ENCODE data around the gene NKIRAS2.
"Not testable (repeated sequence)": the region's sequence is repeated elsewhere in the genome, so short reads cannot be mapped to it uniquely, and the experiment has no call there.

NKIRAS2 gene

DNA sequence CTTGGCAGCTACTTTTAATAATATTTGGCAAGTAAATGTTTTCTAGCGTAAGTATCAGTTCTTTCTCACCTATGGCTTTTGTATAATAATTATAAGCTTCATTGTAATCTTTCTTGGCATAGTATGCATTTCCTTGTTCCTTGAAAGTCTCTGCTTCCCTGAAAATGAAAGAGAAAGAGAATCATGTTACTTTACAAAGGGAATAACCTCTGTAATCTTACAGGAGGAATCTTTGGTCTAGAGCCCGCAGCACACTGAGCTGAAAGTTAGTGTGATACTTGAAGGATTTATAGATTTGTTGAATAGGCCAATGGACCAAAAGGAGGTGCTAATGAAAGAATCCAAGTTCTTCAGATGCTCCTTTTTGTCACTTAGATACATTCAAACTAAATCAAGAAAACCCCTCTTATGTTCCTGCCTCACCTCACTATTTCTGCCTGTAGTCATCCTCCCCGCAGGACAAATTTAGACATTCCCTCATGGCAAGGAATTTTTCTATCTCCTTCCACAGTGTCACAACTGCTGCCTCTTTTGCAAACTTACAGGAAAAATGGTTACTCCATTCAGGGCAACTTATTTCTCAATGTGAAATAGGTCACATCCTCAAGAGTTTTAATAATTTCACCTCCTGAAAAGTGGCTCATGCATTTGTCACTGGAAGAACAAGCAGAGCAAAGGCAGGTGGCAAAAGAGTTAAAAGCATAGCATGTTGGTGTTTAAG is 19.3 kb upstream of the NKIRAS2 start:
- DNase-seq, result no peak

DNA sequence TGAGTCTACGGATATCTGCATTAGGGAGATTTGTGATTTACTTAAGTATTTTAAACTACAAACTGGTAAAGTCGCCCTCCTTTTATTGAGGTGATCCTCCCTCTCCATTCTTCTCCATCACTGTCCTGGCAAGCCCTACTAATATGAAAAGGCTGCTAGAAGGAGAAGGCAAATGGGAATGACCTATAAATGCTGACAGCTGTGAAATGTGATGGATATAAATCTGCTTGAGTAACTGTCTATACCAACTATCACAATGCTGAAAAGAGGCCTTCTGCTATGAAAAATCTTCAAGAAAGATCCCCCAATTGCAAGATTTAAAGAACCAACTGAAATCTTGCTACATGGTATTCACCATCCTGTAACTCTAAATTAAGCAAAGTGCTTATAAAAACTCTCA is 18.2 kb upstream of the NKIRAS2 start:
- no peak for DNase-seq

DNA sequence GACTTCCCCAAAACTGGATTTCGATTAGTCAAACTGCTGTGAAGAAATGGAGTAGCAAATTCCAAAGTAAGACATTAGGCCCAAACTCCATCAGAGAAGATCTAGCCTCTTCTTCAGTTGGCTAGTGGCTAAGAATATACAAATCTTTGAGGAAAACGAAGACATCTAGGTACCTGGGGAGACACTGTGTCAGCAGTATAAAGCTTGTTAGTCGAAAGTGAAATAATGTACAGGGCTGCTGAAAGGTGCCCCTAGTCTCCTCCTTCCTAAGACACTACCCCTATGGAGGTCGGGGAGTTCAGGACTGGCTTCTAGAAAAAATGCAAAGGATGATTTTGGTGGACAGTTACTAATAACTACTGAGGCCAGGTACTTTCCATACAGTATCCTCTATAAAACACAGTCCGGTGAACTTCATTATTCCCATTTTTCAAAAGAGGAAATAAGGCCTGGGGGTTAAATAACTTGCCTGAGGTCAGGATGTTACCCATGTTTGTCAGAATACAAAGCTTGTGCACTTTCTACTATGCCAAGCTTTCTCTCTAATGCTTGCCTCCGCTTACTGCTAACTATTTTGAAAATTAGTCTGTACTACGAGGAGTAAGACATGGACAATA is 17.6 kb upstream of the NKIRAS2 start:
- no peak for DNase-seq

DNA sequence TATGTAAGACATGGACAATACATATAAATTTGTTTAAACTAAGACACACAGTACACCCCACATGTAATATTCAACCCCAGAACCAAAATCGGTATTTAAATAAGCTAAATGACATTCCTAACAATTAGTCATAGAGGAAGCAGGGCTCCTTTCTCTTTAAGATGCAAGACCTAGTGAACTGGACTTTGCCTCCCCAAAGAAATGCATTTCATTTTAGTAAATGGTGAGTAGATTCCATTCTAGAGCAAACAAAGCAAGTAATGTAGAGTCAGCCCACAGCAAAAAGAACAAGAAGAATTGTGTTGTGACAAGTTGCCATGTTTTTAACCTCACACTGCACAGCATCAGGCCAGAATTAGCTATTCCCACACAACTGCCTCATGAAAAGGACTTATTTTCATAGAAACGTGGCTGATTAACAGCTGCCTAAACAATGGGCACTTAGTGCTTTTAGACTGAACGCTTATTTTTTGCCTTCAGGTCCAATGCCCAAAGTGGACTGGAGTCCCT is 17.0 kb upstream of the NKIRAS2 start:
- DNase-seq, result no peak

DNA sequence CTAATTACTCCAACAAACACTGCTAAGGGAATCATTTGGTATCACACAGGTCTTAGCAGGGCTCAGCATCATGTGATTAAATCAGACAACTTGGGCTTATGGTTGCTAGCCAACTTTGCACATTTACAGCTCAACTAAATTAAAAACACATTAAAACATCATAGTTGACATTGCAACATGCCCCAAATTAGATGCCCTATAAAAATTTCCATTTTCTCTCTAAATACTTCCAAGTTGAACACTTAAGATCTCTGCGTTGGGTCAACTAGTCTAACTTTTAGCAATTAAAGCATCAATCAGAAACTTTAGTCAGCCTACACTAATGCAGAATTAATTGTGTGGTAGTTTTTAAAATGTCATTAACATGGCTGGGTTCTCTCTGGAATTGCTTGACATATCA is 14.7 kb upstream of the NKIRAS2 start:
- DNase-seq, result no peak

DNA sequence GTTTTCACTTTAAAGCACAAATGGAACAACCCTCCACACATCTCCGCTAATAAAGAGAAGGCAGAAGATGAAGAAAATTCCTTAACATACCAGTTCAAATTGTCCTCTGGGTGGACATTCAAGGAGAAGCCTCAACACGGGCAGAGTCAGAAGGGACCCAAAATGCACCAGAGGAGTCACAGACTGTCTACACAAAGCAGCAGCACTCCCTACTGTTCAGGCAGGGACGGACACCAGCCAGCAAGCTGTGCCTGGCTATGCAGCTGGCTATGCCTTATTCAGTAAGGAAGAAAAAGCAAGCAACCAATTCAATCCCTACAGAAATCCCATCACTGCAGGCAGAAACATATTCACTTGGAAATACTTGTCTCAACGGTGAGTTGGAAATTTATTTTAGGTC is 10.7 kb upstream of the NKIRAS2 start:
- DNase-seq, result no peak

DNA sequence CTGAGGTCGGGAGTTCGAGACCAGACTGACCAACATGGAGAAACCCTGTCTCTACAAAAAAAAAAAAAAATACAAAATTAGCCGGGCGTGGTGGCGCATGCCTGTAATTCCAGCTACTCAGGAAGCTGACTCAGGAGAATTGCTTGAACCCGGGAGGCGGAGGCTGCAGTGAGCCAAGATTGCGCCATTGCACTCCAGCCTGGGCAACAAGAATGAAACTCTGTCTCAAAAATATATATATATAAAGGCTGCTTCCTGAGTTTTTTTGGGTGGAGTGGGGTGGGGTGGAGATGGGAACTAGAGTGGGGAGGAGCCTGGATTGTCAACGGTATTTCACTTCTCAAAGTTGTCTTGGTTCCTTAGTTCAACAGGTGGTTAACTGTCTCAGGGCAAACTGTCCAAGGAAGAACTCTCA is 9.6 kb upstream of the NKIRAS2 start:
- not testable (repeated sequence) for DNase-seq

DNA sequence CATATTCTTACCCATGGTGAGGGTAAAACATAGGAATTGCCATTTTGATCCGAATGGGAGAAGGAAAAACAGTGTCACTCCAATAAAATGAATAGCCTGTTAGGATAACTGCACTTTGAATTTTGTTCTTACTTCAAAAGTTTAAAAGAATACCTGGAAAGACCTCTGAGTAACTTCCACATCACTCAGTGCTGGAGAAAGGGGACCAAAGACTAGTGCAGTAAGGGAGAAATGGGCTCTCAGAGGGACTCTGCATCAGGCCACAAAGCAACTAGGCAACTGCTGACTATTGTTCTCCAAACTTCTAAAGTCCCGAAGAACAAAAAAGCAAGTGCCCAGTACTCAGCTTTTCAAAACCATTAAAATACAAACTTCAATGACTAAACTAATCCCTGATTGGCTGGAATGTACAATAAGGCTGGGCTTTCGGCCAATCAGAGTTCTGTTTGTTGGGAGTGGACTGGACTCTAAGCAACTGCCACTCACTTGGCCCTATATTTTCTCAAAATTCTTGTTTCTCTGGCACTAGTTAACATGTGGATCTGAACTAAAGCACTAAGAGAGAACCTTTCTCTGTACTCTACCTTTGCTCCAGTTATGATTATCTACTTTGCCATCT is 8.9 kb upstream of the NKIRAS2 start:
- DNase-seq, result no peak

DNA sequence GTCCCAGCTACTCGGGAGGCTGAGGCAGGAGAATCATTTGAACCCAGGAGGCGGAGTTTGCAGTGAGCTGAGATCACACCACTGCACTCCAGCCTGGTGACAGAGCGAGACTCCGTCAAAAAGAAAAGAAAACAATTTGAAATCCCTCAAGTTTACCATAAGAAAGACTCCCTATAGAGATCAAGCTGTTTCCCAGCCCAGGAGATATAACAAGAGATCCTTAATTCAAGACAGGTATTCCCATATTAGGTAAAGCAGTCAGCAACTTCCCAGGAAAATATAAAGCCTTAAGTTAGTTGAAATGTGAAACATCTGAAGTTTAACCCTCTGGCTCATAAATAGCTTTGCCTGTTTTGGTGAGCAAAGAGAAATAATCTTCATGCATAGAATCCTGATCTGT is 7.5 kb upstream of the NKIRAS2 start:
- not testable (repeated sequence) for DNase-seq

DNA sequence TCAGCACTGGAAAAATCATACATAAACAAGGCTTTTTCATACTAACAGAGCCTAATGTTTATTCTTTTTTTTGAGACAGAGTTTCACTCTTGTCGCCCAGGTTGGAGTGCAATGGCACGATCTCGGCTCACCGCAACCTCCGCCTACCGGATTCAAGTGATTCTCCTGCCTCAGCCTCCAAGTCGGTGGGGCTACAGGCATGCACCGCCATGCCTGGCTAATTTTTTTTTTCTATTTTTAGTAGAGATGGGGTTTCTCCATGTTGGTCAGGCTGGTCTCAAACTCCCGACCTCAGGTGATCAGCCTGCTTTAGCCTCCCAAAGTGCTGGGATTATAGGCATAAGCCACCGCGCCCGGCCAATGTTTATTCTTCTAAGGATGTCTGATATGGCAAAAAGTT is 6.2 kb upstream of the NKIRAS2 start:
- DNase-seq, result not testable (repeated sequence)

DNA sequence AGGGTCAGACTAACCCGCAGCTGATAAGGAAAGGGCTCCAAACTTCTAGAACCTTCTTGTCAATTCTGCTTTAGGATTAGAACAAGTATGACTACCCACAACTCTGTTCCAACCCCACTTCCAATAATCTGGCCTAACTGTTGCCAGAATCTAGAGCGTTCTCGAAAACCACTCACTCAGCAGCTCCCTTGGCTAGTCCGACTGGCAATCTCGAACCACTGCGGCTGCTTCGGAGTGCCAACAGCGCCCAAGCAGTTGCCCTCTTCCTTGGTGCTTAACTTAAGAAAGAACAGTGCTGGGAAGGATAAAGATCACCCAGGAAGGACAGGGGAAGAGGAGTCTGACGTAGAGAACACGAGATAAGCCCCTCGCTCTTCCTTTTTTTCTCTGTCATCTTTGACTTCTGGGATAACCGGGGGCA is 3.5 kb upstream of the NKIRAS2 start:
- DNase-seq, result no peak

DNA sequence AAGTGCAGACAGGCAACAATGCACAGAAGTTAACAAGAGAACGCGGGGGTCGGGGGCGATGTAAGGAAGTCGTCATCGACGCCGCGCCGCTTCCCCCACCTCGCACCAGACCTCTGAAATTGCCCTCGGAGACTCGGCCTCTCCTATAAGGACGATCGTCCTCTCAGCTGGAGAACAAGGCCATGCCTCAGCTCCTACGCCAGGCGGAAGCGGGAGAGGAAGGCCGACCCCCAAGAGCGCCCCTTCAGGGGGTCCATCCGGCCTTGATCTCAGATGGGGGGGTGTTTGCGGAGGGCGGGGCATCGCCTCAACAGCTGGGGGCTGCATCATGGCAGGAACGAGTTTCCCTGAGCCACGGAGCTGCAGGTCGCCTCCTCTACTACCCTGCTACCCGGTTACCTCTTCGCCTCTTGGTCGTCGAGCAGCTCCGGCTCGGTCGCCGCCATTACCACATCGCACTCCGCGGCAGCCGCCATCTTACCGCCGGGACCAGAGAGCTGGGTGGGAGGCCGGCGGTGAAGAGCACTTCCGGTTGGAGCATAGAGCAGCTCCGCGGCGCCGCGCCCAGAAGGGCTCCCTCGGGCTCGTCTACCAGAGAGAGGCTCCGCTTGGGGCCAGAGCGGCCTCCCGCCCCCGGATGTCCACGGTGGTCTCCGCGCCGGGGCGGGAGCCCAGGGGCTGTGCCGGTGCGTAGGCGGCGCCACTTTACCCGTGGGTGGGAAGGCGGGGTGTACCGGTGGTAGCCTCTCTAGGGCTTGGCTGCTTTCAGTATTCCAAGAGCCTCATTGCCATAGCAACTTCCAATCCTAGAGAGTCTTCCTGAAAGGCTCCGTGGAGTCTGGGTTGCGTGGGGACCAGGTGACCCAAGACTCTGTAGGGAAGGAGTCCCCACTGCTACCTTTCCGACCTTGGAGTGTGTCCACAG is 2.7 kb upstream of the NKIRAS2 start, which contains the start of gene DNAJC7:
Gene DNAJC7, minus strand, starts transcription at position 499 of the 925 bp plus-strand sequence. Its CDS starts 23 bp downstream, at position 476.
- peak; percentile 91 for DNase-seq

DNA sequence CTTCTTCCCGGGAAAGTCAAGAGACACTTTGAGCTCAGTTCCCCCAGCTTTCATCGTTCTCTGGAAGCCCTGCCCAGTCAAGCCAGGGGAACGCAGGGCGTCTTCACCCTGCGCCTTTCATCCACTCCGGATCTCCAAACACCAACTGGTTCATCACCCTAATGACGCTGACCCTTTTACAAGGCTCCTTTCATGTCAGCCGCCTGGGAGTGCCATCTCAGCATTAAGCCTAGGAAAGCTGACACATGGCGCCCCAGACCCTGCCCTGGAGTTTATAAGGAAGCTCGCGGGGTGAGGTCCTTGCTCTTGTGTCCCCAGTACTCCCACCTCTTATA is 2.1 kb upstream of the NKIRAS2 start:
- DNase-seq, result no peak

DNA sequence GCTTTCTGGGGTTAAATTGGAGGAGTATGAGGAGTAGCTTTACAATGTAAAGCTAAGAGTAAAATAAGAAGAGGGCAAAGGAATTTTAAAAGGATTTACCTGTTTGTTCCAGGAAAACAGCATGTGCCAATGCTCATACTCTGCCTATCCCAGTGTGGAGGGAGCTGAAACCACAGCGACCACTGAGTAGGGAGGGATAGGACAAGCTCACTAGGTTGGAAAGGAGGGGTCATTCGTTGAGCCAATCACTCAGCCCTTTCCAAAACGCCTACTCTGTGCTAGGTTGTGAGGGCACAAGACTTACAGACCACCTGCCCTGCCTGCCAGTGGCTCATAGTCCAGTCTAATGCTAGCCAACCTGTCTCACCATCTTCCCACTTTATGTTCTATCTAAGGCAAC is 1.6 kb upstream of the NKIRAS2 start:
- no peak for DNase-seq

DNA sequence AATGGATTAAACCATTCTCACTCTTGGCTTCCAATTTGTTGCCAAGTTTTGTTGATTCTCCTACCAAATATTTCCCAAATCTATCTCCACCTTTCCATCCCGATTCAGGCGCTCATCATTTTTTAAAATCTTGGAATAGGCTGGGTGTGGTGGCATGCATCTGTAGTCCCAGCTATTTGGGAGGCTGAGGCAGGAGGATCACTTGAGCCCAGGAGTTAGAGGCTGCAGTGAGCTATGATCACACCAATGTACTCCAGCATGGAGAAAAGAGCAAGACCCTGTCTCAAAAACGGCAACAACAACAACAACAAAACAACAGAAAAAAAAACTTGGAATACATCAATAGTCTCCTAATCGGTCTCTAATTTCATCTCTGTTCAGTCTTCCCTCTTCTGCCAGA is 902 bp upstream of the NKIRAS2 start:
- DNase-seq, result no peak

DNA sequence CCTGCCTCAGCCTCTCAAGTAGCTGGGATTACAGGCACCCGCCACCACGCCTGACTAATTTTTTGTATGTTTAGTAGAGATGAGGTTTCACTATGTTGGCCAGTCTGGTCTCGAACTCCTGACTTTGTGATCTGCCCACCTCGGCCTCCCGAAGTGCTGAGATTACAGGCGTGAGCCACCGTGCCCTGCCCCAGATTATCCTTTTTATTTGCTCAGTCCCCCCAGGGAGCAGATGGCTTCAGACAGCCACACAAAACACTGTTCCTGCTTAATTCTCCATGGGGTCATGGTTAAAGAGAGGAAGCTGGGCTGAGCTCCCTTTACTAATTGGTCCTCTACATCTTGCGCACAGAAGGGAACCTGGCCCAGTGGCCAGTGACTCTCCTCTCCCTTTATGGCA is 955 bp downstream of the NKIRAS2 start:
- not testable (repeated sequence) for DNase-seq

DNA sequence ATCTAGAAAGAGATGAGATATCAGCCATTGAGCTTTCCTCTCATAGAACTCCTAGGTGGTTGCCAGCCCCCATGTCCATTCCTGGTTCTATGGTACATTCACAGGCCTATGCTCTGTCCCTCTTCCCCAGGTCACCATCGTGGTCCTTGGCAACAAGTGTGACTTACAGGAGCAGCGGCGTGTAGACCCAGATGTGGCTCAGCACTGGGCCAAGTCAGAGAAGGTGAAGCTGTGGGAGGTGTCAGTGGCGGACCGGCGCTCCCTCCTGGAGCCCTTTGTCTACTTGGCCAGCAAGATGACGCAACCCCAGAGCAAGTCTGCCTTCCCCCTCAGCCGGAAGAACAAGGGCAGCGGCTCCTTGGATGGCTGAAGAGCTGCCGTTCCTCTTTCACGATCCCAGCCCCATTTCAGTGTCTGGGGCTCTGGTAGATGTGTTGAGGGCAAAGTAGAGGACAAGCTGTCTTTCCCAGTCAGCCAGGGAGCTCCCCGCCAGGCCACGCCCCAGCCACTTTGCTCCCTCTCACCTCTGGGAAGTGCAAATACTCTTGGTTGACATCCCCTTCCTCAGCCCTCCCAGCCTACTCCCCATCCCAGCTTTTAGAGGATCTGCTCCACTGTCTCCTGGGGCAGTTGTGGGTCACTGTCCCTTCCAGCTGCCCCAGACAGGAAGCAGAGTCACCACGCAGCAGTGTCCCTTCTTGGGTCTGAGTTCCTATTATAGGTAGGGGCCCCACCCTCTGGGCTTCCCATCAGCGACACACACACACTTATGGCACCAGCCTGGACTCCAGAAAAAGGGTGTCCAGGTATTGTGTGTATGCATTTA is 3.8 kb downstream of the NKIRAS2 start:
- DNase-seq, result no peak

DNA sequence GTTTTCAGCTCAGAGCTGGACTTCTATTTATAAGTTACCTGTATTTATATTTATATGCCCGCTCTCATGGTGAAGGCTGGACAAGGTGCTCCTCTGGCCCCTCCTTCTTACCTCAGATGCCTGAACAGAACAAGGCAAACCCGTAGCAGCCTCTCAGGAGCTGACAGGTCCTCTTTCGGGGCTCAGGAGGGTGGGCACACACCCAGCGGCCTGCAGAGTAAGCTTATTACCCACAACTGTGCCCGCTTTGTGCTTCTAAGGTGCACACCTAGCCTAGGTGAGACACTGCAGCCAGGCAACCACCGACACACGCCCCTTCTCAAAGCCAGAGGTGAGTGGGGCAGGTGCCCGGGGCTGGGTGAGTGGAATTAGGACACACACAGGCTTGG is 5.3 kb downstream of the NKIRAS2 start:
- no peak for DNase-seq

DNA sequence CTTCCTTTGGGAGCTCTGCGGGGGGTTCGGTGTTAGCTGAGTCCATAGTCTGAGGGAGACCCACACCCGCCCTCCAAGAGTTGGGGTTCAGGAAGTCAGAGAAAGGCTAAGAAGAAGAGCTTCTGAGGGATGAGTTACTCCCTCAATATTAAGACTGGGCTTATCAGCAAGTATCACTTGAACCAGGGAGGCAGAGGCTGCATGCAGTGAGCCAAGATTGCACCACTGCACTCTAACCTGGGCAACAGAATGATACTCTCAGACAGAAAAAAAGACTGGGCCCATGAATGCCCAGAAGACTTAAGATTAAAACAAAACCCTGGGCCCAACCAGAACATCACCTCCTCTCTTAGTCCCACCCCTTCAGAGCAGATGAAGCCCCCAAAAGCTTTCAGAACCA is 6.0 kb downstream of the NKIRAS2 start:
- DNase-seq, result no peak

DNA sequence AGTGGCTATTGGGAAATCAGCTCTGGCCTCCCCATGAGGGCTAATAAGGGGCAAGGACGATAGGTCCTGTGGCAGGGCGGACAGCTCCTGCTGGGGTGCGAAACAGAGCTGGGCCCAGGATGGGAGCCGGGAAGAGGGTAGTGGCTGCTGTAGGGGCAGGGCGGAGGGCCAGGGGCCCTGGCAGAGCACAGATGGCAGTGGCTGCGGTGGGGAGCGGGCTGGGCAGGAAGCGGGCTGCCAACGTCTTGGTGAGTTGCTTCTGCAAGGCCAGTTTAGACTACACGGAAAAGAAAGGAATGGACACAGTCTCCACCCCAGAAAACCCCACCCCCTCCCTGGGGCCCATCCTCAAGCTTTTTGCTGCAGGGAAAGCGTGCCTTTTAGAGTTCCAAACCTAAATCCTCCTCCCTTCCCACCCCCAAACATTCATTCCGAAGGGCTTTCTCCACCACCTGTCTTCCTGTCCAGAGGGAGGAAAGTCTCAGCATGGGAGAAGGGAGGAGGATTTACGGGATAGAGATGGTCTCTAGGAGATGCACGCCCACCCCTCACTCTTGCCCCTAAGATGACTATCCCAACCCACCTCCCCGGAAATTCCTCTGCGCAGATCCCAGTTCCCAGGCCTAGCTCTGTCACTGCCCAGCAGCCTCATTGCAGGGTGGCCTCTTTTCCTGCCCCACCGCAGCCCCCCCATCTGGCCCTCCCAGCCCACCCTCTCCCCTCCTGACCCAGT is 7.1 kb downstream of the NKIRAS2 start:
- DNase-seq, result no peak

DNA sequence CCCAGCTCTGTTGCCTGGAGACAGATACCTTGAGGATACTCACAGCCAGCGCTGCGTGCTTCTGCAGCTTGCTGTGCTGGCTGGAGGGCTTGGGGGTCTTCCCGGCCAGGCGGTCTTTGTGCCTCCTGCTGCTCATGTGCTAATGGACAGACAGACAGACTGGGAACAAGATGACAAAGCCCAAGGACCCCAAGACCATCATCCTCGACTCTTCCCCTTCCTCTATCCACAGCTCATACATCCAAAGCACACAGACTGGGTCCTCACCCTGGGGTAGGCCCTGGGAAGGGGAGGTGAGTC is 7.7 kb downstream of the NKIRAS2 start:
- no peak for DNase-seq

Measured in GDM1 (cell line).